HG02798 (cell line): ENCODE results near the gene ITGB2.
"Not testable (repeated sequence)": the region's sequence is repeated elsewhere in the genome, so short reads cannot be mapped to it uniquely, and the experiment has no call there.

ENCODE experiments used
- ATAC-seq: cut with Tn5 transposase; IDR thresholded peaks from one replicate; pipeline ENCODE4 v1.9.1; 2021; ENCODE audit warnings: mild to moderate bottlenecking; ENCODE audit not compliant: unreplicated experiment, poor library complexity

Gene ITGB2

DNA sequence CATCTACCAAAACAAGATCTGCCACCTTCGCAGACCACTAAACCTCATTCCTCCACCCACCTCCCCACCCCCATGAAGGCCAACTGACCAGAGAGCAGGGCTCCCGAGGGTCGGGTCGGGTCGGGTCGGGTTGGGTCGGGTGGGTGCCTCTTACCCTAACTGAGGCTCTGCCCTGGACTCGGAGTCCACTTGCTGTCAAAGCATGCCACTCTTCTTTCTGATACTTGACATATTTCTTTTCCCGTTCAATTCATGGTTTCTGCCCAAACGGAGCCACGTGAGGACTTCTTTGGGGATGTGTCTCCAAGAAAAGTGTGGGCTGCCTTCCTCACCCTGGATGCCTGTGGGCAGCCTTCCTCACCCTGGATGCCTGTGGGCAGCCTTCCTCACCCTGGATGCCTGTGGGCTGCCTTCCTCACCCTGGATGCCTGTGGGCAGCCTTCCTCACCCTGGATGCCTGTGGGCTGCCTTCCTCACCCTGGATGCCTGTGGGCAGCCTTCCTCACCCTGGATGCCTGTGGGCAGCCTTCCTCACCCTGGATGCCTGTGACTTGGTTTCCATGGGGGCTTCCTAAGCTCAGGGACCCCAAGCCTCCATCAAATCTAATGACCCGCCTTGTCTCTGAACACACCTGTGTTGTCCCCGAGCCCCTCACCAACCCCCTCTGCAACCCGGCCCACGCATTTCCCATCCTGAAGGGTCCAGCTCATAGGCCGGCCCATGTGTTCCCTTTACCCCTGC, 8.0 kb upstream of the ITGB2 start:
- not testable (repeated sequence) for ATAC-seq

DNA sequence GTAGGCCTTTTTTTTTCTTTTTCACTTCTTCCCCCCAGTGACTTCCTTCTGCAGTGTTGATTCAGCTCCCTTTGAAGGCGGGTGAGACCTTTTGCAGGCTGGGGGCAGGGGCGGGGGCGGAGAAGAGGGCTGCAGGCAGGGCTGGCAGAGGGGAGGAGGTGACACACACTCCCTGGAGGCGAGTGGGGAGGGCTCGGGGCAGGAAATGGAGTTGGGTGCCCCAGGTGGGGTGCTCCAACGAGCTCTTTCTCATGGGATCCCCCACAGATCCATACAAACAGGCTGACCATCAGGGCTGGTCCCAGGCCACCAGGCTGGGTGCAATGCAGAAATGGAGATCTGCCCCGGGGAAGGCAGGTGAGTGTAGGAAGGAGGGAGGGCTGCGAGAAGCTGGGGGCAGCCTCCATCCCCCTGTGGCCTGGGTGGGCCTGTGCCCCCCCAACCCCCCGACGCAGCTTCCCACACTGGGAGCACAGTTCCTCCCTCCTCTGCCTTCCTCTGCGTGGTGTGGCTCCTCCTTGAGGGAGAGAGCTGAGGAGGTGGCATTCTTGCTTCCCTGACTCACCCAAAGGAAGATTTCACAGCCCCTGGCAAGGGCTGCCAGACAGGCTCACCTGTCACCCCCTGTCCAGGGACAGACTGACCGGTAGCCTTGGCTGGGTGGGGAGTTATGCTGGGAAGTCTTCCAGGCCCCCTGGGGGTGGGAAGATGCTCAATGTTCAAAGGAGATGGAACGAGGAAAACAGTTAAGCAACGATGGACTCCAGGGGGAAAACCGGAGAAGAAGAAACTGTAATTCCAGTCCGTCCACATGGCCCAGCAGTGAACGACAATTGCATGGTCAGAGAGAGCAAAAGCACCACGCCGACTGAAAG, 7.1 kb upstream of the ITGB2 start:
- peak; percentile 32 for ATAC-seq

DNA sequence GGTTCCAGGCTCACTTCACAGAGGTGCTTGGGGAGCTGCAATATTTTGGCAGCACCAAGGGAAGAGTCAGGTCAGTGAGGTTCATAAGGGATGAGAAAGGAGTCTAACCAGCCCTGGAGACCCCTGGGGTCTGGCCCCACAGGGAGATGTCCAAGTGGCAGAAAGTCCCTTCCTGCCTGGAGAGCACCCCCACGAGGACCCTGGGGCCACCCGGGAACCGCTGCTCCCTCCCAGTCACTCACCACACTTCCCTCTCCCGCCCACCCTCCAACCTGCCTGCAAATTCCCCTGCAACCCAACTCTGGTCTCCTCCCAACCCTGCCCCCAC, 6.5 kb upstream of the ITGB2 start:
- no peak for ATAC-seq

GRCh38 chr21:44926331-44927101, 5.8 kb upstream of the ITGB2 start:
- ATAC-seq: no peak

DNA sequence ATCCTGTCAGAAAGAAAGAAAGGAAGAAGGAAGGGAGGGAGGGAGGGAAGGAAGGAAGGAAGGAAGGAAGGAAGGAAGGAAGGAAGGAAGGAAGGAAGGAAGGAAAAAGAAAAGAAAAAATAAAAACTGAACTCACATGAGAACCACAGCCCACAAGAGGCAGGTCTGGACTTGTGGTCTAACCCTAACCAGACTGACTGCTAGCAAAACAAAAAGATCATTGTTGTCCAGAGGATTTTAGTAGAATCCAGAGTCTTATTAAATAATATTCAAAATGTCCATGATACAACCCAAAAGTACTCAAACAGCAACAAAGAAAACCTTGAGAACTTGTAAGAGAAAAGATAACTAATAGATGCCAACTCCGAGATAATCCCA, 4.7 kb upstream of the ITGB2 start:
- no peak for ATAC-seq

- ATAC-seq: no peak
Observed at GRCh38 chr21:44924606-44925377, 4.1 kb upstream of the ITGB2 start.

DNA sequence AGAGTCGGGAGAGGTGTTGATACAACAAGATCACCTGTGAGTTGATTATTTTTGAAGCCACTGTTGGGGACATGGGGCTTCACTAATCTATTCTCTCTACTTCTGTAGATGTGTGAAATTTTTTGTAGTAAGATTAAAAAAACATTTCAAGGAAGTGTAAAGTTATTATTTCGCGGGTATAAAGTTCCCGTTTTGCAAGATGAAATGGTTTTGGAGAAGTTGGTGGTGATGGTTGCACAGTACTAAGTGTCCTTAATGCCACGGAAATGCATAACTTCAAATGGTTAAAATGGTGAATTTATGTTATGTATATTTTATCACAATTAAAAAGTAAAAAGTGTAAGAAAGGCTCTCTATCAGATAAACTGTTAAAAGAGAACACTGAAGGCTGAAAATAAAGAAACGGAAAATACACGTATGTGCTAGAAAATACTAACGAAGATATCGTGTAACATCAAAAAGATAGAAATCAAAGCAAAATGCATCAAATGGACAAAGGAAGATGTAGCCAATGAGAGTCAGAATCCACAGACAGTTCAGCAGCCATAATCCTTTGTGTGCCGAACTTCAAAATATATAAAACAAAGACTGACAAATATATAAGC, 2.9 kb upstream of the ITGB2 start:
- ATAC-seq: no peak

DNA sequence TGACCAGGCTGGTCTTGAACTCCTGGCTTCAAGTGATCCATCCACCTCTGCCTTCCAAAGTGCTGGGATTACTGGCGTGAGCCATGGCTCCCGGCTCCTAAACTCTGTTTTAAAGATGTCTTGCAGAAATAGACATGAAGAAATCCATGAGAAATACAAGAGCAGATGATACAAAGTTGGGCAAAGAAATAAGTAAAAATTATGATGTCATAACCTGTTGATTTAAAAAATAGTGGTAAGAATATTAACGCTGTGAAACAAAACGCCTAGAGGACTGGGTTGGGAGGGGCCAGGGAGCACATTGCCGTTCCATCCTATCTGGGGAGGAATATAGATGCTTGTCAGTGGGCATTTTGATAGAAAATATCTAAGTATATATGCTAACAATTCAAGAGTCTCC, 1.2 kb upstream of the ITGB2 start:
- no peak for ATAC-seq

- ATAC-seq: peak; percentile 8
Observed at GRCh38 chr21:44919913-44920693, 596 bp downstream of the ITGB2 start.

GRCh38 chr21:44919111-44919912, 1.4 kb downstream of the ITGB2 start:
- no peak for ATAC-seq

- no peak for ATAC-seq
Observed at GRCh38 chr21:44918581-44919033, 2.1 kb downstream of the ITGB2 start.

DNA sequence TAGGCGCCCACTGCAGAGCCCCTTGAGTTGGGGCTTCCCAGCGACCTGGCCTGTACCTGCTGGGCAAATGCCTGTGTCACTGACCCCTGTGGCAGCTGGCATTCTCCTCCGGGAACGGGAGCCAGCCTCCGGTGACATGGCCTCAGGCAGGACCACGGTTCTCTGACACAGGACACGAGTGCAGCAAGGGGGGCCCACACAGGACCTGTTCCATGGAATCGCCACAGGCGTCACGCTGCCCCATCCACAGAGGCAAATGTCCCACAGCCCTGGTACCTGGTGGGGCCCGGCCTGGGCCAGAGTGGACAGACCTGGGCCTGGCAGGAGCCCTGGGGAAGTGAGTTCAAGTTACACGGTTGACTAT, 2.6 kb downstream of the ITGB2 start:
- no peak for ATAC-seq

DNA sequence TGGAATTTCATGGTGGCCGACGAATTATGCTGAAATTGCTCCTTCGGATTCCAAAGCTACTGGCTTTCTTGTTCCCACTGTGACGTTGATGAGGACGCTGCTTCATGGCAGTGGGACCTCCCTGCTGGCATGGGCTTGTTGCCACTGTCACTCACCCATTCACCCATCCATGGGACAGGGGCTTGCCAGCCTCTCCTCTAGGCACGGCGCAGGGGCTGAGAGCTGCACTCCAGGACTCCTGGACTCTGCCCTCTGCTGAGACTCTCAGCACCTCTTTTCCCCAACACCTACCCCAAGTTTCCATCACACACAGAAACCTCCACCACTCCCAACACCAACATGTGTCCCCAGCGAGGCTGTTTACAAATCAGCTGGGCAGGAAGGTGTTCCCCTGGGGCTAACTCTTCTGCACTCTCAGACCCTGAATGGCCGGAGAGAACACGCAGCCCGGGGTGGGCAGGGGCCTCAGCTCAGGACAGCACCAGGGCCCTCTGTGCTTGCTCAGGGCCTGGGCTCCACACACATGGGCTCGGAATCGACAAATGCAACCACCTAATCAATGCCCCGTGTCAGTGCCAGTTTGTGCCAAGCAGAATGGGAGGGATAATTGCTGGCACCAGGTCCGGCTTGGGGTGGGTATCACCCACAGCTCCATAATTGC, 3.1 kb downstream of the ITGB2 start:
- no peak for ATAC-seq

- no peak for ATAC-seq
Observed at GRCh38 chr21:44916965-44917364, 3.7 kb downstream of the ITGB2 start.

DNA sequence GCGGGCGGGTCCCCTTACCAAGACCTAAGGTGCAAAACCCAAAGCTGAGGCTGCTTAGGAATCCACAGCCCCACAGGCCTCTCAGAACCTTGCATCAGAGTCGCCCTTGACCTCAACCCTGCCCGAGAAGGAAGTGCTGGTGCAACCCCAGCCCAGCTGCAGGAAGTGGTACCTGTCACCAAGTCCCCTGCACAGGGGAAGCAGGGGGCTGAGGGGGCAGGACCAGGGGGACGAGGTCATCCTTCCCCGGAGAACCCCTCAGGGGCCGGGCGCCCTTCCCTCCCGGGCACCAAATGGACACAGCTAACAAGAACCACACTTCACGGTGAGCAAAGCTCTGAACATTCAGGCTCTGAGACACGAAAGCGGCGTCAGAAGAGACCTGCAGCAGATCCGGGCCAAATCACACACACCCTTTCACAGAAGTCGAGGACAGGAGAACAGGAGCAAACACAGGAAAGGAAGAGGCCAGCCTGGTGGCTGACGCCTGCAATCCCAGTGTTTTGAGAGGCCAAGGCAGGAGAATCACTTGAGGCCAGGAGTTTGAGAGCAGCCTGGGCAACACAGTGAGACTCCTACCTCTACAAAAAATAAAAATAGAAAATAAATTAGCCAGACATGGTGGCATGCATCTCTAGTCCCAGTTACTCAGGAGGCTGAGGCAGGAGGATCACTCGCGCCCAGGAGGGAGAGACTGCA, 6.4 kb downstream of the ITGB2 start:
- peak; percentile 49 for ATAC-seq

DNA sequence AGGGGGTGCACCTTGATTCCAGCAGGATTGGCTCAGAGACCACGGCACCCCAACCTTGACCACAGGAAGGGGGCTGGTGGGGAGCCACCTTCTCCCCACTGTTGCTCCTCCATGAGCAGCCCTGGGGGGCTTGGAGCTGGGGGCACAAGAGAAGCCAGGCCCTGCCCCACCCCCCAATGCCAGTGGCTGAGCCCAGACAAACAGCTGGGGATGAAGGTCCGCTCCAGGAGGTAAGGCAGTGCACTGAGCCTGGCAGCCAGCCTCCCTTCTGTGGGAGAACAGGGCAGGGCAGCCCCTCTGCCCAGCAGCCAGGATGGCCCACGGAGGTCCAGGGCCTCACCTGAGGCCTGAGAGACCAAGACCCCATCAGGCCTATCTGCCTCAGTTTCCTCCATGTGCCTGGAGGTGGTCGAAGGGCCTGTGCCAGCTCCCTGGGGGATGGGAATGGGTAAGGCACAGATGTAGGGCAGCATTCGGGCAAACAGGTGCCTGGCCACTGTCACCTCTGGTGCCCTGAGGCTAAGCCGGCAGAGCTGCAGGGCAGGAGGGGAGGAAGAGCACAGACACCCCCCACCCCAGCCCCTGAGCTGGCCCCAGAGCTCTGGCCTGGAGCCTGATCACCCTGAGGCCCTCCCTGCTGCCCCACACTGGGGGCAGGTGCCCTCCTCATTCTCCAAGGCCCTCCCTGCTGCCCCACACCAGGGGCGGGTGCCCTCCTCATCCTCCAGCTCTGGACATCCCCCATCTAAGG, 7.1 kb downstream of the ITGB2 start:
- ATAC-seq: no peak
